Astrocyte of the cerebellum (primary cell): ENCODE data around the gene TMEM204.

Experiments
- DNase-seq: peaks from one replicate; pipeline ENCODE4 v3.0.0-alpha.2; 2011; ENCODE audit warnings: low read depth
- H3K4me3 ChIP-seq: 2 replicates; pipeline ENCODE4 v1.5.1; 2011; ENCODE audit warnings: mild to moderate bottlenecking, low read depth, low read length, moderate library complexity
- in situ Hi-C: cut with HindIII; loops from 2 replicates; pipeline ENCODE4 v1.10.0; 2017; ENCODE audit warnings: low sequenced_read_pairs
- TF ChIP-seq, protein P1 (sequence below): IDR thresholded peaks from 2 replicates; pipeline ENCODE4 v1.5.1; 2012; ENCODE audit warnings: low read length, low read depth, moderate library complexity, mild to moderate bottlenecking; ENCODE audit errors: missing control alignments

TMEM204 gene

GRCh38 chr16:1499756-1500464, 33.6 kb upstream of the TMEM204 start:
- in situ Hi-C loops, result loop anchor here (25.0 kb wide), 1 partner anchor 113 kb away; no protein-coding TSS in a partner anchor
- DNase-seq, result no peak
- no peak overlapping the region for H3K4me3 ChIP-seq
- TF ChIP-seq, protein P1, sequence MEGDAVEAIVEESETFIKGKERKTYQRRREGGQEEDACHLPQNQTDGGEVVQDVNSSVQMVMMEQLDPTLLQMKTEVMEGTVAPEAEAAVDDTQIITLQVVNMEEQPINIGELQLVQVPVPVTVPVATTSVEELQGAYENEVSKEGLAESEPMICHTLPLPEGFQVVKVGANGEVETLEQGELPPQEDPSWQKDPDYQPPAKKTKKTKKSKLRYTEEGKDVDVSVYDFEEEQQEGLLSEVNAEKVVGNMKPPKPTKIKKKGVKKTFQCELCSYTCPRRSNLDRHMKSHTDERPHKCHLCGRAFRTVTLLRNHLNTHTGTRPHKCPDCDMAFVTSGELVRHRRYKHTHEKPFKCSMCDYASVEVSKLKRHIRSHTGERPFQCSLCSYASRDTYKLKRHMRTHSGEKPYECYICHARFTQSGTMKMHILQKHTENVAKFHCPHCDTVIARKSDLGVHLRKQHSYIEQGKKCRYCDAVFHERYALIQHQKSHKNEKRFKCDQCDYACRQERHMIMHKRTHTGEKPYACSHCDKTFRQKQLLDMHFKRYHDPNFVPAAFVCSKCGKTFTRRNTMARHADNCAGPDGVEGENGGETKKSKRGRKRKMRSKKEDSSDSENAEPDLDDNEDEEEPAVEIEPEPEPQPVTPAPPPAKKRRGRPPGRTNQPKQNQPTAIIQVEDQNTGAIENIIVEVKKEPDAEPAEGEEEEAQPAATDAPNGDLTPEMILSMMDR, result no peak

- in situ Hi-C loops, result no loop called here
- DNase-seq, result no peak
- no peak overlapping the region for H3K4me3 ChIP-seq
- TF ChIP-seq, protein P1, result no peak
These were observed 32.9 kb upstream of the TMEM204 start for GRCh38 chr16:1500465-1501150.

- H3K4me3 ChIP-seq, result no peak overlapping the region
- in situ Hi-C loops, result no loop called here
- no peak for DNase-seq
- TF ChIP-seq, protein P1, result no peak
These were observed 31.8 kb upstream of the TMEM204 start for GRCh38 chr16:1501630-1502029.

GRCh38 chr16:1502092-1503004, 31.1 kb upstream of the TMEM204 start:
- in situ Hi-C loops, result no loop called here
- no peak overlapping the region for H3K4me3 ChIP-seq
- TF ChIP-seq, protein P1, result no peak
- no peak for DNase-seq

DNA sequence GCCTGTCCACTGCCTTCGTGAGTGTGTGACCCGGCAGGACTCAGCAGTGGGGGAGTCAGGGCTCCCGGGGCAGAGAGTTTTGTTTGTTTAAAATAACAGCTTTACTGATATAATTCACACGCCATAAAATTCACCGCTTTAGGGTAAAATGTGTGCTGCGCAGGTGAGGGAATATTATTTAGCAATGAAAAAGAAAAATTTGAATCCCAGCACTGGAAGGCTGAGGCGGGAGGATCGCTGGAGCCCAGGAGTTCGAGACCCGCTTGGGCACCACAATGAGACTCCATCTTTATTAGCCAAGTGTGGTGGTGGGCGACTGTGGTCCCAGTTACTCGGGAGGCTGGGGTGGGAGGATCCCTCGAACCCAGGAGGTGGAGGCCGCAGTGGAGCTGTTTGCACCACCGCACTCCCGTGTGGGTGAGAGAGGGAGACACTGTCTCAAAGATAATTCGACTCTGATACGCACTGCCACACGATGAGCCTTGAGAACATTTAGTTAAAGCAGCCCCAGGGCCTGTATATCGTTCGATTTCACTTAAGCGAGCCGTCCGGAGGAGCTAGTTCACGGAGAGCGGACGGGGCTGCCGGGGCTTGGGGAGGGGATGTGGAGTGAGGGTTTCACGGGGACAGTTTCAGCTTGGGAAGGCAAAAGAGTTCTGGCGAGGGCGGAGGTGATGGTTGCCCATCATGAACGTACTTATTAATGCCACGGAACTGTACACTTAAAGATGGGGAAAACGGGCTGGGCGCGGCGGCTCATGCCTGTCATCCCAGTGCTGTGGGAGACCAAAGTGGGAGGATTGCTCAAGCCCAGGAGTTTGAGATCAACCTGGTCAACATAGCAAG, 30.1 kb upstream of the TMEM204 start:
- in situ Hi-C loops, result no loop called here

More for the DNA sequence above, 30.1 kb upstream of the TMEM204 start:
- DNase-seq, result no peak
- H3K4me3 ChIP-seq, result no peak overlapping the region
- TF ChIP-seq, protein P1, result no peak
